OCI-LY3 (cell line): ENCODE results near the gene HMCN1.

ENCODE experiments used
- EZH2phosphoT487 ChIP-seq: fragments of 200-600 bp; shearing (Covaris generic); IDR thresholded peaks from 2 replicates; pipeline ENCODE4 v1.6.1; 2018; ENCODE audit warnings: antibody characterized with exemption, mixed run types, low read depth
- TF ChIP-seq, protein P1 (sequence below): fragments of 200-600, 300-600 bp; sonication (generic); IDR thresholded peaks from 2 replicates; pipeline ENCODE4 v1.5.1; 2014; ENCODE audit warnings: antibody characterized with exemption, low read length, low read depth

DNA sequence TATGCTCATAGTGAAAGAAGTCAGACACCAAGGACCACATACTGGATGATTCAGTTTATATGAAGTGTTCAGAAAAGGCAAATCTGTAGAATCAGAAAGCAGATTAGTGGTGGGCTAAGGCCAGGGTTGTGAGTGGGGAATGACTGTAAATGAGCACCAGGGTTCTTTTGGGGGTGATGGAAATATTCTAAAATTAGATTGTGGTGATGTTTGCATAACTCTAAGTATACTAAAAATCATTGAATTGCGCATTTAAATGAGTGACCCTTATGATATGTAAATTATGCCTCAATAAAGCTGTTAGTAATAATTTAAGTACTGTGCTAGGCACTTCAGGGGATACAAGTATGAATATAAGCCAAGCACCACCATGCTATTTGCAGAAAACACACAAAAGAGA, 384.5 kb downstream of the HMCN1 start:
- TF ChIP-seq, protein P1, sequence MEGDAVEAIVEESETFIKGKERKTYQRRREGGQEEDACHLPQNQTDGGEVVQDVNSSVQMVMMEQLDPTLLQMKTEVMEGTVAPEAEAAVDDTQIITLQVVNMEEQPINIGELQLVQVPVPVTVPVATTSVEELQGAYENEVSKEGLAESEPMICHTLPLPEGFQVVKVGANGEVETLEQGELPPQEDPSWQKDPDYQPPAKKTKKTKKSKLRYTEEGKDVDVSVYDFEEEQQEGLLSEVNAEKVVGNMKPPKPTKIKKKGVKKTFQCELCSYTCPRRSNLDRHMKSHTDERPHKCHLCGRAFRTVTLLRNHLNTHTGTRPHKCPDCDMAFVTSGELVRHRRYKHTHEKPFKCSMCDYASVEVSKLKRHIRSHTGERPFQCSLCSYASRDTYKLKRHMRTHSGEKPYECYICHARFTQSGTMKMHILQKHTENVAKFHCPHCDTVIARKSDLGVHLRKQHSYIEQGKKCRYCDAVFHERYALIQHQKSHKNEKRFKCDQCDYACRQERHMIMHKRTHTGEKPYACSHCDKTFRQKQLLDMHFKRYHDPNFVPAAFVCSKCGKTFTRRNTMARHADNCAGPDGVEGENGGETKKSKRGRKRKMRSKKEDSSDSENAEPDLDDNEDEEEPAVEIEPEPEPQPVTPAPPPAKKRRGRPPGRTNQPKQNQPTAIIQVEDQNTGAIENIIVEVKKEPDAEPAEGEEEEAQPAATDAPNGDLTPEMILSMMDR: no peak
- TF ChIP-seq EZH2phosphoT487: no peak
